NCI-H2196 (cell line): Measurements from ENCODE around the gene CAPG.
"Not testable (repeated sequence)": the region's sequence is repeated elsewhere in the genome, so short reads cannot be mapped to it uniquely, and the experiment has no call there.

Experiments used
- DNase-seq: peaks from one replicate; lab custom pipeline; 2025; ENCODE audit not compliant: unreplicated experiment; lab: John Stamatoyannopoulos, UW

The CAPG gene

DNA sequence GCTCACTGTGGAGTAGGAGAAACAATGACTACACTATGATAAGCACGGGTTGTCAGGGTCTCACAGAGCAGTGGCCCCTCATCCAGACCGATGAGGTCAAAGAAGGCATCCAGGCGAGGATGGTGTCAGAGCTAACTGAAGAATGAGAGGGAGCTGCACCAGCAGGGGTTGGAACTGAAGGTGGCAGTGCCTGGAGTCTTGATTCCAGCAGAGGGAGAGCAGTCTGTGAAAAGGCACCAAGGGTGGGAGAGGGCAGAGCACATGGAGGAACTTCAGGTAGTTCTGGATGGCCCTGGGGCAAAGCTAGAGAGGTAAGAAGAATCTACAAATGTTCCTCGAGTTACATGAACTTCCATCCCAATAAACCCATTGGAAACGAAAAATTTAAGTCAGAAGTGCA is 43.0 kb downstream of the CAPG start:
- DNase-seq, result no peak

DNA sequence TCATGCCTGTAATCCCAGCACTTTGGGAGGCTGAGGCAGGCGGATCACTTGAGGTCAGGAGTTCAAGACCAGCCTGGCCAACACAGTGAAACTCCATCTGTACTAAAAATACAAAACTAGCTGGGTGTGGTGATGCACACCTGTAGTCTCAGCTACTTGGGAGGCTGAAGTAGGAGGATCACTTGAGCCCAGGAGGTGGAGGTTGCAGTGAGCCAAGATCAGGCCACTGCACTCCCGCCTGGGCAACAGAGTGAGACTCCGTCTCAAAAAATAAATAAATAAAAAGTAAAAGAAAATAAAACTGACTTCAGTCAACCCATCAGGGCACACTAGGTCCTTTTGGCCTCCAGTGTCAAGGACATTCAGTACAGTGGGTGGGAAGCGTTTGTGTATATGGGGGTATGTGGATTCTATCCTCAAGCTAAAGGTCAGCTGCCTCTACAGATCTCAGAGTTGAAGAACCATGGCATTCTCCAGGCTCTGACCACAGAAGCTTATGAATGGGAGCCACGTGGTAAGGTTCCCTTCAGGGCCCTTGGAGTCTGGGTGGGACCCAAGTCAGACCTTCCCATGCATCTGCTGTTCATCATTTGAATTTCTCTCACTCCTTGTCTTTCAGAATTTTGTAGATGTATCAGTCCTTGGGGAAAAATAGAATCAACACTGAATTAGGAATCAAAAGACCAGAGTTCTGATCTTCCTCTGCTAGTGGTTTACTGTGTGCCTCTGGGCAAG is 47.3 kb downstream of the CAPG start:
- DNase-seq, result not testable (repeated sequence)

DNA sequence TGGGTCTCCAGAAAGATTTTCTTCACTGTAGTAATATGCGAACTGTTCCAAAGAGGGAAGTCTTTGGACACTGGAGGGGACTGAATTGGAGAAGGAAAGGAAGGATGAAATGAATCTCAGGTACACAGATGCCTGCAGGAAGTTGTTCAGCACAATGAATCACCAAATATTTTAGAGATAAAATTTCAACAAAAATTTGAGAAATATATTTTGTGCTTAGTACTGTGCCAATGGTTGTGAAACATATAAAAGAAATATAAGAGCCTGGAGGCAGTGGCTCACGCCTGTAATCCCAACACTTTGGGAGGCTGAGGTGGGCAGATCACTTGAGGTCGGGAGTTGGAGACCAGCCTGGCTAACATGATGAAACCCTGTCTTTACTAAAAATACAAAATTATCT is 52.4 kb downstream of the CAPG start:
- DNase-seq, result no peak

GRCh38 chr2:85356186-85356585 is 54.0 kb downstream of the CAPG start:
- DNase-seq, result no peak

DNA sequence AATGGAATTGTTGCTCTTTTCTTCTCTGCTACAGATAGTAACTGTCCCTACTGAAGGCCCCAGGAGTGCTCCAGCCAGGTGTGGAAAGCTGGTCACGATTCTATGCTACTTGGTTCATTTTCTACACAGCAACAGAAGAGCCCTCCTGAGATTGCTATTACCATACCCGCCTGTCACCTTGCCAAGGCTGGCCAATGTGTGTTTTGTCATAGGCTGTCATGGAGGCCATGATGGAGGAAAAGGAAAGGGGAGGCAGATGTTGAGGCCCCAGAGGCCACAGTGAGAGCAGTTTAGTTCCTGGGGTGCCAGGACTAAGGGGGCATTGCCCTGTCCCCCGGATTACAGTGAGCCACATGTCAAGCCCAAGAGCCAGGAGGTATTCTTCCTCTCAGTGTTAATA is 54.6 kb downstream of the CAPG start:
- DNase-seq, result no peak

GRCh38 chr2:85355073-85355410 is 55.1 kb downstream of the CAPG start:
- no peak for DNase-seq

- peak; percentile 88 for DNase-seq
Measured at GRCh38 chr2:85354286-85355072, 55.7 kb downstream of the CAPG start, which contains the start of the genes ELMOD3 and RETSAT. TSS of gene ELMOD3 (plus strand) at chr2:85354769. CDS start at chr2:85357199, 2,430 bp downstream. TSS of gene RETSAT (minus strand) at chr2:85354528. CDS start at chr2:85354507, 21 bp downstream.

- no peak for DNase-seq
Measured at GRCh38 chr2:85353876-85354285, 56.3 kb downstream of the CAPG start.

DNA sequence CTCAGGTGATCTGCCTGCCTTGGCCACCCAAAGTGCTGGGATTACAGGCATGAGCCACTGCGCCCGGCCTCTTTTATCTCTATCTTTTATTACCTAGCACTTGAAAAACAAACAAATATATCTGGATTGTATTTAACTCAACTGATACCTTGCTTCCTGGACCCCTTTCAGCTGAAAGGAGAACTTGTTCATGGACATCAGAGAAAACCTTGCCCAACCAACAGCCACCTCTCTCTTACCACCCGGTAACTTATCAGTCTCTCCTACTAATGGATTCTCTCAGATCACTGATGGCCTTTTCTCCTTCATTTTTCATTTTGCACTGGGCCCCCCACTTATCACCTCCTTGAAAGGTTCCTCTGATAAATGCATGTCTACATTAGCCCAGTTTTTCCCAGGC is 62.6 kb downstream of the CAPG start:
- DNase-seq, result no peak
